Esophagus squamous epithelium (tissue), 5 donors: ENCODE results near the gene EPB41L4B. TPM values are rescaled to one million over a fixed set of nuclear protein-coding genes. Genes with fewer than 3 reads are reported as not detected.
A peak's percentile ranks its signal among the peaks of the same experiment; 100 is the strongest.

ENCODE experiments used
- DNase-seq: peaks from one replicate; lab custom pipeline; 2025; lab: John Stamatoyannopoulos, UW
- H3K27ac ChIP-seq, 4 donors: fragments of 200-600 bp; sonication (generic); one replicate each; pipeline ENCODE4 v1.5.1; 2016 to 2019; ENCODE audit warnings: mild to moderate bottlenecking in 1 of 4
- H3K27me3 ChIP-seq, 4 donors: fragments of 200-600 bp; sonication (generic); 1 replicate in 3 of 4; 2 replicates in 1 of 4; pipeline versions ENCODE4 v1.5.1 to v1.6.0; 2017 to 2021; ENCODE audit warnings: antibody characterized with exemption in 1 of 4
- H3K36me3 ChIP-seq, 3 donors: fragments of 200-600 bp; sonication (generic); one replicate each; pipeline ENCODE4 v1.5.1; 2016 to 2019
- H3K4me1 ChIP-seq, 3 donors: fragments of 200-600 bp; sonication (generic); one replicate each; pipeline ENCODE4 v1.5.1; 2017 to 2019
- H3K4me3 ChIP-seq, 4 donors: fragments of 200-600 bp; sonication (generic); 1 replicate in 3 of 4; 2 replicates in 1 of 4; pipeline ENCODE4 v1.5.1; 2016 to 2019; ENCODE audit warnings: mild to moderate bottlenecking in 2 of 4, moderate library complexity in 1 of 4
- H3K9me3 ChIP-seq, 3 donors: fragments of 200-600 bp; sonication (generic); one replicate each; pipeline ENCODE4 v1.5.1; 2016 to 2019
- POLR2A ChIP-seq, 4 donors: fragments of 450-650 bp; IDR thresholded peaks; one replicate each; pipeline ENCODE4 v1.6.1; 2017; ENCODE audit warnings: antibody characterized with exemption in 4 of 4, mild to moderate bottlenecking in 4 of 4, moderate library complexity in 3 of 4
- WGBS, 2 donors: methylation state at CpG; one replicate each; pipeline ENCODE4 v1.1.5; 2018; 5-methylcytosine and 5-hydroxymethylcytosine counted together
- intact Hi-C: fragments of 100-400 bp; cut with DNase I; formaldehyde crosslinking; loops from one replicate; pipeline ENCODE4 v1.15.0; 2022
- total RNA-seq, 4 donors: library from RNA; depleted of rRNA; stranded (reverse); fragments of >200 nt; gene quantifications; one replicate each; pipeline ENCODE4 v1.1.0, GENCODE V29; 2016
- TF ChIP-seq, protein P1 (sequence below), 6 experiments: fragments of 450-650 bp in 4 of 6; fragments of 200-600 bp in 2 of 6; sonication (generic) in 2 of 6; IDR thresholded peaks; one replicate each; pipeline ENCODE4 v1.5.1; 2016 to 2019; ENCODE audit warnings: antibody characterized with exemption in 6 of 6, mild to moderate bottlenecking in 4 of 6, moderate library complexity in 4 of 6
- donor health status: DM: yes; HTN: yes; CAD: no.

EPB41L4B gene
- total RNA-seq, 4 donors from 2014 or later, result 0.45 to 3.8 (median 1.8) TPM

DNA sequence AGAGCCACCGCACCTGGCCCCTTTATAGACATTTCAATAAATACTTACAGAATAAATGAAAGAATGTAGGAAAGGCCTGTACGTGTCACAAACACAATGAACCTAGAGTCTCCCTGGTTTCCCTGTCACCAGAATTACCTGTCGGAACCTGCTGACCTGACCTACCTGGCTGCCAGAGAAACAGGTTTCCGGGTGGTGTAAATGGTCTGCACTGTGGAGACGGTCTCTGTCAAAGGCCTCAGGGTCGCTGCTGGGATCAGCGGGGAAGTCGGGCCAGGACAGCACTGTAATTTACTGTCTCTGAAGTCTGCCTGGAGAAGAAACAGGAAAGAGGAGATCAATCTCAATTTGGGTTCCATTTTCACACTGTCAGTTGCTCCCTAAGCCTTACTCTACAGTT, 144.5 kb downstream of the EPB41L4B start:
- no peaks in the 10 kb centered on the region for H3K36me3 ChIP-seq
- intact Hi-C loops, result no loop called here
- H3K27me3 ChIP-seq, result peaks cover 0 to 16% (median 0%) of the 10 kb centered on the region in 4 donors
- H3K4me1 ChIP-seq, result peaks cover 0 to 10% (median 0%) of the 10 kb centered on the region in 3 donors
- peak overlapping the region in 1 of 4 donors; percentile 47 for H3K27ac ChIP-seq
- no peak overlapping the region for H3K4me3 ChIP-seq
- 43 to 48% methylated on average over 5 to 7 of the region's 8 CpGs for WGBS, 2 donors
- TF ChIP-seq, protein P1, sequence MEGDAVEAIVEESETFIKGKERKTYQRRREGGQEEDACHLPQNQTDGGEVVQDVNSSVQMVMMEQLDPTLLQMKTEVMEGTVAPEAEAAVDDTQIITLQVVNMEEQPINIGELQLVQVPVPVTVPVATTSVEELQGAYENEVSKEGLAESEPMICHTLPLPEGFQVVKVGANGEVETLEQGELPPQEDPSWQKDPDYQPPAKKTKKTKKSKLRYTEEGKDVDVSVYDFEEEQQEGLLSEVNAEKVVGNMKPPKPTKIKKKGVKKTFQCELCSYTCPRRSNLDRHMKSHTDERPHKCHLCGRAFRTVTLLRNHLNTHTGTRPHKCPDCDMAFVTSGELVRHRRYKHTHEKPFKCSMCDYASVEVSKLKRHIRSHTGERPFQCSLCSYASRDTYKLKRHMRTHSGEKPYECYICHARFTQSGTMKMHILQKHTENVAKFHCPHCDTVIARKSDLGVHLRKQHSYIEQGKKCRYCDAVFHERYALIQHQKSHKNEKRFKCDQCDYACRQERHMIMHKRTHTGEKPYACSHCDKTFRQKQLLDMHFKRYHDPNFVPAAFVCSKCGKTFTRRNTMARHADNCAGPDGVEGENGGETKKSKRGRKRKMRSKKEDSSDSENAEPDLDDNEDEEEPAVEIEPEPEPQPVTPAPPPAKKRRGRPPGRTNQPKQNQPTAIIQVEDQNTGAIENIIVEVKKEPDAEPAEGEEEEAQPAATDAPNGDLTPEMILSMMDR (IDR thresholded peaks at IDR 0.05), result no peak
- TF ChIP-seq POLR2A (IDR thresholded peaks at IDR 0.05), result no peak
- no peaks in the 10 kb centered on the region for H3K9me3 ChIP-seq
- DNase-seq, result no peak

DNA sequence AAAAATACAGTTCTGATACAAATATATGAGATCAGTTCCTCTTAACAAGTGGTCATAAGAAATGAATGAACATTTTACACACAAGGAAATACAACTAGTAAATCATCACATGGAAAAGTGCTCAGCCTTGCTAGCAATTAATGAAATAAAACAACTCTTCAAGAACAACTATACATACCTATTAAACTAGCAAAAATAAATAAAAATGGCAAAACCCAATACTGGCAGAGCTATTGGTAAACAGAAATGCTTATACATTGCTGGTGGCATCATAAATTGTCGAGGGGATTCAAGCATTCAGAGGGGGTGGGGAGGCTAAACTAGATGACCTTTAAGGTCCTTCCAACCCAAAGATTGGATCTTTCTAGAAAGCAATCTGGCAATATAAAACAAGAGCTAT, 147.9 kb downstream of the EPB41L4B start:
- no peaks in the 10 kb centered on the region for H3K36me3 ChIP-seq
- WGBS, 2 donors, result 73 to 75% methylated on average over 1 of the region's 1 CpG
- intact Hi-C loops, result no loop called here
- H3K27me3 ChIP-seq, result peaks cover 0 to 28% (median 0%) of the 10 kb centered on the region in 4 donors
- no peak overlapping the region for H3K4me3 ChIP-seq
- TF ChIP-seq POLR2A (IDR thresholded peaks at IDR 0.05), result no peak
- TF ChIP-seq, protein P1 (IDR thresholded peaks at IDR 0.05), result no peak
- no peaks in the 10 kb centered on the region for H3K9me3 ChIP-seq
- H3K4me1 ChIP-seq, result peaks cover 0 to 10% (median 0%) of the 10 kb centered on the region in 3 donors
- no peak for DNase-seq
- H3K27ac ChIP-seq, result no peak overlapping the region

DNA sequence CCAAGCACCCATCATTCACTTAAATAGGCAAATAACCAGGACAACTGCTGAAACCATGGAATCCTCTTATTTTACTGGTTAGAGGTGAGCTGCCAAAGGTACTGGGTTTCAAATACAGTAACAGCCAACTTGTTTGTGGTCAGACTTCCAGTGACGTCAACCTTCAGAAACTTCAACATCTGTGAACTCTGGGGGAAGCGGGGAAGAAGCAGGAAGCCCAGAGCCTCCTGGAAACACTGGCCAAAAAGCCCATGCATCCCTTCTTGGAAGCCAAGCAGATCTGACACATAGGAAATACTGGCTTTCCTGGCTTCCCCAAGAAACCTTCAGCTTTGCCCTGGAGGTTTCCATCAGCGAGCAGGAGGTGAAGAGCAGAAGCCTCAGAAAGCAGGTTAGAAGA, 148.9 kb downstream of the EPB41L4B start:
- intact Hi-C loops, result no loop called here
- WGBS, 2 donors, result 56 to 83% methylated on average over 2 to 3 of the region's 3 CpGs
- Histone ChIP-seq H3K27ac (no peak overlapping the region), H3K27me3 (peaks cover 0 to 38% (median 0%) of the 10 kb centered on the region in 4 donors), H3K4me3 (no peak overlapping the region), H3K36me3 (no peaks in the 10 kb centered on the region), H3K9me3 (no peaks in the 10 kb centered on the region), H3K4me1 (peaks cover 0 to 16% (median 0%) of the 10 kb centered on the region in 3 donors)
- DNase-seq, result no peak
- TF ChIP-seq, protein P1 (IDR thresholded peaks at IDR 0.05), result no peak
- no peak for TF ChIP-seq POLR2A (IDR thresholded peaks at IDR 0.05)

DNA sequence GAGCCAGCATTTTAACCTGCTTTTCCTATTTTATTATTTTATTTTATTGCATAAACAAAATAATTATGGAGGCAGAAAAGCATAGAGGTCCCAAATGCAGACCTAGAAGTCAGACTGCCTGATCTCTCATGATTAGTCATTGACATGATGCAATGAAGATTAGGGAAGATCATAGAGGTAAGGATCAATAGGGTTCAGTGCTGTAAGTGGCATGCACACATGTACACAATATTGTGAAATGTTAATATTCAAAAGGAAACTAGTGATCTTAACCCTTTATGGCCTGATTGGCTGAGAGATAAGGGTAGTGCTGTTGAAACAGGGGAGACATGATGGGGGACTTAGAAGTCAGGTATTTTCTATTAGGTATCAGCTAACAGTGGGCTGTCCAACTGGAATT, 152.7 kb downstream of the EPB41L4B start:
- H3K4me3 ChIP-seq, result no peak overlapping the region
- intact Hi-C loops, result no loop called here
- TF ChIP-seq POLR2A (IDR thresholded peaks at IDR 0.05), result no peak
- TF ChIP-seq, protein P1 (IDR thresholded peaks at IDR 0.05), result no peak
- peaks cover 0 to 71% (median 0%) of the 10 kb centered on the region in 4 donors for H3K27me3 ChIP-seq
- peaks cover 0 to 10% (median 0%) of the 10 kb centered on the region in 3 donors for H3K4me1 ChIP-seq
- no peaks in the 10 kb centered on the region for H3K36me3 ChIP-seq
- no peak for DNase-seq
- H3K9me3 ChIP-seq, result no peaks in the 10 kb centered on the region
- no peak overlapping the region for H3K27ac ChIP-seq

DNA sequence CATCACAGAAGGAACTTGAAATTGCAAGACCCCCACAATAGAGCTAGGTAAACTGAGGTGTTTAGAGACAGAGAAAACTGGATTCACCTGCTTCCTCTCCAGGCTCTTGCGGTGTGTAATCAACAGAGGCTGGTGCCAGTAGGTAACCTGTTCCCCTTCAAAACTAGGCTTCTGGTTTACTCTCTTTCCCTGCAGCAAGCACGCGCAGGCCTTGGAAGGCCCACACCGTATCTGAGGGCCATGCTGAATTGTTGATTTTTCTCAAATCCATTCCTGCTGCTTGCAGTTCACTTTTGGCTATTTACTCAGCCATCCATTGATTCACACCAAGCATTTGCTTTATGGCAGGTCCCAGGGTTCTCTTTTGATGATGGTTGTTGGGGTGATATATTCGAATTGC, 153.1 kb downstream of the EPB41L4B start:
- Histone ChIP-seq H3K36me3 (no peaks in the 10 kb centered on the region), H3K4me3 (no peak overlapping the region), H3K27me3 (peaks cover 0 to 71% (median 0%) of the 10 kb centered on the region in 4 donors), H3K27ac (no peak overlapping the region), H3K4me1 (peaks cover 0 to 10% (median 0%) of the 10 kb centered on the region in 3 donors), H3K9me3 (no peaks in the 10 kb centered on the region)
- WGBS, 2 donors, result 85 to 95% methylated on average over 5 of the region's 5 CpGs
- no peak for TF ChIP-seq POLR2A (IDR thresholded peaks at IDR 0.05)
- TF ChIP-seq, protein P1 (IDR thresholded peaks at IDR 0.05), result no peak
- no peak for DNase-seq
- intact Hi-C loops, result no loop called here
